IMR-90 (cell line): ENCODE results near the gene KRTAP5-9. TPM values are rescaled to one million over a fixed set of nuclear protein-coding genes. Genes with fewer than 3 reads are reported as not detected.
"Not testable (repeated sequence)": the region's sequence is repeated elsewhere in the genome, so short reads cannot be mapped to it uniquely, and the experiment has no call there.

Experiments used
- ATAC-seq: fragments of 200-7000 bp; cut with Tn5 transposase; 2 replicates; pipeline ENCODE4 v1.9.1; 2020; ENCODE audit warnings: low read depth, mild to moderate bottlenecking, moderate library complexity
- BruUV-seq: library from RNA; stranded (reverse); fragments of 400-500 nt; replicated peaks from 2 replicates; lab custom pipeline; 2021; lab: Mats Ljungman, UMichigan
- CTCF ChIA-PET: fragments of 300-600 bp; formaldehyde crosslinking; extraction: SDS; loops from one replicate; lab custom pipeline; 2021; ENCODE audit warnings: antibody characterized with exemption; lab: Yijun Ruan, JAX
- POLR2A ChIA-PET: fragments of 300-600 bp; sonication (Branson Sonifier 250); formaldehyde crosslinking; loops from one replicate; lab custom pipeline; 2022; ENCODE audit warnings: antibody characterized with exemption; ENCODE audit not compliant: unreplicated experiment; lab: Charles Lee
- DNase-seq: peaks from one replicate; pipeline ENCODE4 v3.0.0; 2013
- H2AFZ ChIP-seq: replicated peaks from 2 replicates; pipeline ENCODE3; 2013; ENCODE audit warnings: low read length, mild to moderate bottlenecking; ENCODE audit not compliant: poor library complexity
- H2AK5ac ChIP-seq: 2 replicates; pipeline ENCODE4 v1.6.1; 2013; ENCODE audit warnings: low read depth, low read length, inconsistent platforms
- H2AK9ac ChIP-seq: replicated peaks from 2 replicates; pipeline ENCODE3; 2013; ENCODE audit warnings: mild to moderate bottlenecking, low read depth, low read length, moderate library complexity; ENCODE audit not compliant: poor library complexity
- H2BK120ac ChIP-seq: 2 replicates; pipeline ENCODE4 v1.6.1; 2013; ENCODE audit warnings: low read depth, low read length, inconsistent platforms
- H2BK15ac ChIP-seq: 3 replicates; pipeline ENCODE4 v1.6.1; 2013; ENCODE audit warnings: low read depth, low read length, inconsistent platforms
- H2BK20ac ChIP-seq: 2 replicates; pipeline ENCODE4 v1.6.1; 2013; ENCODE audit warnings: low read depth, mild to moderate bottlenecking, inconsistent platforms, low read length, moderate library complexity
- H2BK5ac ChIP-seq: 2 replicates; pipeline ENCODE4 v1.6.1; 2013; ENCODE audit warnings: mild to moderate bottlenecking, low read depth, low read length, inconsistent platforms; ENCODE audit not compliant: poor library complexity, severe bottlenecking
- H3K14ac ChIP-seq: replicated peaks from 2 replicates; pipeline ENCODE4 v1.6.1; 2013; ENCODE audit warnings: low read depth, low read length, inconsistent platforms
- H3K18ac ChIP-seq: 2 replicates; pipeline ENCODE4 v1.6.1; 2013; ENCODE audit warnings: low read depth, low read length, control low read depth
- H3K23ac ChIP-seq: 2 replicates; pipeline ENCODE4 v1.6.1; 2013; ENCODE audit warnings: low read depth, low read length, inconsistent platforms
- H3K27ac ChIP-seq: 2 replicates; pipeline ENCODE4 v1.5.1; 2013; ENCODE audit warnings: mild to moderate bottlenecking, control low read depth, low read length; ENCODE audit not compliant: insufficient read depth
- H3K27me3 ChIP-seq: 2 replicates; pipeline ENCODE4 v1.6.1; 2013; ENCODE audit warnings: low read length; ENCODE audit not compliant: control insufficient read depth, insufficient read depth
- H3K36me3 ChIP-seq: 2 replicates; pipeline ENCODE4 v1.6.1; 2013; ENCODE audit warnings: low read length, mixed read lengths; ENCODE audit not compliant: control insufficient read depth, insufficient read depth
- H3K4ac ChIP-seq: 2 replicates; pipeline ENCODE4 v1.6.1; 2013; ENCODE audit warnings: low read depth, low read length, inconsistent platforms
- H3K4me1 ChIP-seq: 2 replicates; pipeline ENCODE4 v1.6.1; 2013; ENCODE audit warnings: low read length, mixed read lengths; ENCODE audit not compliant: control insufficient read depth, insufficient read depth
- H3K4me2 ChIP-seq: 2 replicates; pipeline ENCODE4 v1.6.1; 2013; ENCODE audit warnings: low read depth, mild to moderate bottlenecking, control low read depth, low read length, moderate library complexity
- H3K4me3 ChIP-seq: 2 replicates; pipeline ENCODE4 v1.5.1; 2013; ENCODE audit warnings: low read depth, mild to moderate bottlenecking, control low read depth, low read length, moderate library complexity; ENCODE audit not compliant: insufficient read depth
- H3K56ac ChIP-seq: 2 replicates; pipeline ENCODE4 v1.6.1; 2013; ENCODE audit warnings: low read length, inconsistent platforms; ENCODE audit not compliant: insufficient read depth; ENCODE audit errors: extremely low read depth
- H3K79me1 ChIP-seq, 2 experiments: 2 replicates each; pipeline ENCODE4 v1.6.1; 2013; ENCODE audit warnings: low read length in 2 of 2, inconsistent platforms in 1 of 2, low read depth in 1 of 2
- H3K9ac ChIP-seq: 2 replicates; pipeline ENCODE4 v1.6.1; 2013; ENCODE audit warnings: low read depth, low read length, control low read depth
- H3K9me1 ChIP-seq: 2 replicates; pipeline ENCODE4 v1.6.1; 2013; ENCODE audit warnings: low read length, inconsistent platforms; ENCODE audit not compliant: insufficient read depth
- H3K9me3 ChIP-seq: 2 replicates; pipeline ENCODE4 v1.6.1; 2013; ENCODE audit warnings: low read length; ENCODE audit not compliant: control insufficient read depth, insufficient read depth
- H4K20me1 ChIP-seq: 2 replicates; pipeline ENCODE4 v1.6.1; 2013; ENCODE audit warnings: low read length, inconsistent platforms; ENCODE audit not compliant: insufficient read depth
- H4K5ac ChIP-seq: 2 replicates; pipeline ENCODE4 v1.6.1; 2013; ENCODE audit warnings: mild to moderate bottlenecking, low read depth, low read length, control low read depth
- H4K8ac ChIP-seq, 2 experiments: 2 replicates each; pipeline ENCODE4 v1.6.1; 2013; ENCODE audit warnings: low read depth in 2 of 2, low read length in 2 of 2, control low read depth in 1 of 2, inconsistent platforms in 1 of 2
- H4K91ac ChIP-seq: 2 replicates; pipeline ENCODE4 v1.6.1; 2013; ENCODE audit warnings: low read depth, low read length, inconsistent platforms; ENCODE audit not compliant: insufficient read depth
- WGBS, 2 experiments: methylation state at CpG; one replicate each; pipeline versions ENCODE4 v1.1.5 to v1.1.7; 2013; ENCODE audit warnings: missing lambda C conversion rate in 2 of 2; ENCODE audit not compliant: insufficient read length in 1 of 2; ENCODE audit errors: extremely low coverage in 2 of 2; 5-methylcytosine and 5-hydroxymethylcytosine counted together
- dilution Hi-C: fragments of 300-500 bp; cut with HindIII; formaldehyde crosslinking; loops from one replicate; pipeline ENCODE4 v1.14.3; 2018; ENCODE audit warnings: low sequenced_read_pairs; ENCODE audit not compliant: unreplicated experiment
- in situ Hi-C: fragments of 300-500 bp; cut with MboI; formaldehyde crosslinking; loops from 3 replicates; pipeline ENCODE4 v1.14.3; 2019; ENCODE audit warnings: low sequenced_read_pairs, inconsistent platforms, mixed read lengths
- intact Hi-C: fragments of 100-400 bp; cut with micrococcal nuclease; formaldehyde crosslinking; loops from 2 replicates; pipeline ENCODE4 v1.10.0; 2022
- polyA plus RNA-seq, 3 experiments: library from polyadenylated mRNA; depleted of rRNA; stranded (reverse); fragments of >200 nt; gene quantifications; 2 replicates each; pipeline ENCODE4 v1.2.3, GENCODE V29; 2012; ENCODE audit warnings: low replicate concordance in 1 of 3
- total RNA-seq: library from RNA; depleted of rRNA; stranded (reverse); fragments of >200 nt; gene quantifications from 2 replicates; pipeline ENCODE4 v1.2.3, GENCODE V29; 2012

Gene KRTAP5-9
- total and polyA plus RNA-seq, 2 of the 4 experiments (the other 2 are of a cell fraction) = 0.09 TPM; not detected in 1

DNA sequence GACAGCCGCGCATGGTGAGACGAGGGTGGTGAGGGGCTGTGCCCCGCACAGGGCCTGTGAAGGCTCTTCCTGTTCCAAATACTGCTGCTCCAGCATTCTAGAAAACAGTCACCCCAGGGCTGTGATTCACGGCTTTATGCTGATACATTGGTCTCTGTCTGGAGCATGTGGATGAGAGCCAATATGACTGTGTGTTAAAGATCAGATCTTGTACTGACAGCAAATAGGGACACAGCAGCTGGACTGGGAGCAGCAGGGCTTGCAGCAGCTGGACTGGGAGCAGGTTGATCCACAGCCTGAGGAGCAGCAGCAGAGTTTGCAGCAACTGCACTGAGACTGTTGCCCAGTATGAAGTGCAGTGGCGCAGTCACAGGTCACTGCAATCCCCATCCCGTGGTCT is 31.3 kb downstream of the KRTAP5-9 start:
- H2BK15ac ChIP-seq, H2BK20ac ChIP-seq, POLR2A ChIA-PET, H3K9me1 ChIP-seq, H2AFZ ChIP-seq, ATAC-seq, H3K9ac ChIP-seq, H3K4me2 ChIP-seq, H3K27ac ChIP-seq, intact Hi-C loops, H2AK9ac ChIP-seq, H2BK5ac ChIP-seq, BruUV-seq, H4K20me1 ChIP-seq, H3K56ac ChIP-seq, H3K4ac ChIP-seq, H3K23ac ChIP-seq, H3K4me1 ChIP-seq, H3K36me3 ChIP-seq, in situ Hi-C loops, H4K5ac ChIP-seq, H3K14ac ChIP-seq, H2BK120ac ChIP-seq, H4K91ac ChIP-seq, H3K18ac ChIP-seq, DNase-seq, H3K79me1 ChIP-seq, H2AK5ac ChIP-seq, dilution Hi-C loops, H3K9me3 ChIP-seq, H3K4me3 ChIP-seq, H4K8ac ChIP-seq: not testable (repeated sequence)
- no CpG with 5 or more reads among the region's 7 CpGs for WGBS, 2 experiments
- CTCF ChIA-PET = interaction anchor here (0.7 to 1.4 kb wide), 4 partner anchors 9 to 39 kb away, joined by 3 to 4 read pairs (median 4); no protein-coding TSS in a partner anchor
- peaks cover 24% of the 10 kb centered on the region for H3K27me3 ChIP-seq
